Activated CD8-positive, alpha-beta T cell treated with anti-CD3 and anti-CD28 coated beads for 36 hours (primary cell): ENCODE results near the gene ACTL8. TPM values are rescaled to one million over a fixed set of nuclear protein-coding genes. Genes with fewer than 3 reads are reported as not detected.

Experiments
- ATAC-seq: fragments of 200-7000 bp; cut with Tn5 transposase; one replicate; pipeline ENCODE4 v1.10.0; 2021; ENCODE audit warnings: mild to moderate bottlenecking, moderate library complexity
- CTCF ChIA-PET: fragments of 350-600 bp; sonication (Branson Sonifier 250); formaldehyde crosslinking; loops from one replicate; lab custom pipeline; 2021; ENCODE audit warnings: antibody characterized with exemption; lab: Charles Lee
- POLR2A ChIA-PET: fragments of 350-600 bp; sonication (Branson Sonifier 250); formaldehyde crosslinking; loops from one replicate; lab custom pipeline; 2021; ENCODE audit warnings: antibody characterized with exemption; lab: Charles Lee
- DNase-seq: peaks from one replicate; pipeline ENCODE4 v3.0.0-alpha.2; 2020
- H3K27ac Mint-ChIP-seq: one replicate; pipeline ENCODE4 v1.8.0; 2021; ENCODE audit warnings: mild to moderate bottlenecking, mixed read lengths
- H3K27me3 Mint-ChIP-seq: one replicate; pipeline ENCODE4 v1.8.0; 2021; ENCODE audit warnings: mixed read lengths
- H3K36me3 Mint-ChIP-seq: one replicate; pipeline ENCODE4 v1.8.0; 2021; ENCODE audit warnings: low read depth, mixed read lengths
- H3K4me1 Mint-ChIP-seq: one replicate; pipeline ENCODE4 v1.8.0; 2021; ENCODE audit warnings: low read depth, mixed read lengths
- H3K4me3 Mint-ChIP-seq: one replicate; pipeline ENCODE4 v1.8.0; 2021; ENCODE audit warnings: mild to moderate bottlenecking, moderate library complexity, mixed read lengths
- H3K9me3 Mint-ChIP-seq: one replicate; pipeline ENCODE4 v1.8.0; 2021; ENCODE audit warnings: mixed read lengths
- CTCF ChIP-seq: fragments of 200-600 bp; IDR thresholded peaks from one replicate; pipeline ENCODE4 v1.8.0; 2022; ENCODE audit warnings: antibody characterized with exemption, mild to moderate bottlenecking
- intact Hi-C: fragments of 100-400 bp; cut with micrococcal nuclease; formaldehyde crosslinking; loops from one replicate; pipeline ENCODE4 v1.10.0; 2022
- total RNA-seq, 2 experiments: library from RNA; stranded (reverse); gene quantifications; one replicate each; pipeline ENCODE4 v1.2.3, GENCODE V29; 2021

ACTL8 gene
- total RNA-seq, 2 experiments from 2014 or later, result not detected

DNA sequence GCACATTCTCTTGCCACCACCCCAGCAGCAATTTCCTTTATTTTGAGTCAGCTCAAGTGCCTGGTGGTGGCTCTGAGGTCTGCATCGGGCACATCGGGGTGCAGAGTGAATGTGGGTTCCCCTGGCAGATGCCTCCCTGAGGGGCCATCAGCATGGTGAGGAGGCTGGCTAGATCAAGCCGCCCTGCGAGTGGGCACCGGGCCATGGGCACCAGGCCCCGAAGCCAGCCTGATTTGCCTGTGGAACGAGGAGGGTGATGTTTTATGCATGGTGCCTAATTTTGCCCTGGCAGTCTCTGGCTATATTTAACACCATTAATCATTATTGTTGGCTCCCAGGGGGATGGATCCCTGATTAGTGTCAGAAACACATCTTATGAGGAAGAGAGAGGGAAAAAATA lies 36.3 kb downstream of the ACTL8 start:
- DNase-seq, result no peak
- H3K9me3 Mint-ChIP-seq, result no peaks in the 10 kb centered on the region
- no peaks in the 10 kb centered on the region for H3K36me3 Mint-ChIP-seq
- no peak for TF ChIP-seq CTCF
- ChIA-PET POLR2A (no interaction called here), CTCF (no interaction called here)
- no peak overlapping the region for H3K4me3 Mint-ChIP-seq
- peaks cover 5% of the 10 kb centered on the region for H3K27me3 Mint-ChIP-seq
- intact Hi-C loops, result no loop called here
- no peak overlapping the region for H3K27ac Mint-ChIP-seq
- H3K4me1 Mint-ChIP-seq, result no peaks in the 10 kb centered on the region
- no peak for ATAC-seq

DNA sequence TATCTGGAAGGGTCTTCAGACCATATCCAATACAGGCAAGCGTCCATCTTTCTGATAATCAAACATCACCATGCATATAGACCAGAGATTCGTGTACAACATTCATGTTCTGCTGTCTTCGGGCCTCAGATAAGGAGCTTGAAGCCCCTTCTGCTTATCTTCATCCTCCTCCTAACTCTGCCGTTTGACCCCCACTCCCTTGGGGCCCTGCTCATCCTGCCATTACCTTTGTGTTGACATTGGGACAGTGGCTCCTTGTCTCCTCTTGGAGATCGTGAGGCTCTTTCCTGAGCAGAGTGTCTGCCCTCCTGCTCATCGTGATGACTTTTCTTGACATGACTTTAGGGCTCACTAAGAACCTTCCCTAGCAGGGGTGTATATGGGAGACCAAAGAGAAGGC lies 37.3 kb downstream of the ACTL8 start:
- DNase-seq, result no peak
- ATAC-seq, result no peak
- ChIA-PET CTCF (no interaction called here), POLR2A (no interaction called here)
- Mint-ChIP-seq H3K9me3 (no peaks in the 10 kb centered on the region), H3K27me3 (peaks cover 5% of the 10 kb centered on the region), H3K4me3 (no peak overlapping the region), H3K4me1 (no peaks in the 10 kb centered on the region), H3K36me3 (no peaks in the 10 kb centered on the region), H3K27ac (no peak overlapping the region)
- no peak for TF ChIP-seq CTCF
- intact Hi-C loops, result no loop called here

- no peak overlapping the region for H3K27ac Mint-ChIP-seq
Measured at GRCh38 chr1:17795081-17795809, 40.1 kb downstream of the ACTL8 start.

GRCh38 chr1:17795836-17796645 lies 40.9 kb downstream of the ACTL8 start:
- TF ChIP-seq CTCF, result no peak
- intact Hi-C loops, result no loop called here
- ATAC-seq, result no peak
- no peaks in the 10 kb centered on the region for H3K36me3 Mint-ChIP-seq
- ChIA-PET POLR2A (no interaction called here), CTCF (interaction anchor here (1.5 kb wide), 1 partner anchor 135 kb away, joined by 3 read pairs; no protein-coding TSS in a partner anchor)
- H3K27ac Mint-ChIP-seq, result no peak overlapping the region
- DNase-seq, result no peak
- no peaks in the 10 kb centered on the region for H3K4me1 Mint-ChIP-seq
- H3K4me3 Mint-ChIP-seq, result no peak overlapping the region
- H3K9me3 Mint-ChIP-seq, result no peaks in the 10 kb centered on the region
- H3K27me3 Mint-ChIP-seq, result peaks cover 13% of the 10 kb centered on the region

More at GRCh38 chr1:17795081-17795809, 40.1 kb downstream of the ACTL8 start:
- Mint-ChIP-seq H3K36me3 (no peaks in the 10 kb centered on the region), H3K4me3 (no peak overlapping the region), H3K9me3 (no peaks in the 10 kb centered on the region), H3K4me1 (no peaks in the 10 kb centered on the region), H3K27me3 (peaks cover 13% of the 10 kb centered on the region)
- CTCF ChIA-PET, result interaction anchor here (1.5 kb wide), 1 partner anchor 134 kb away, joined by 3 read pairs; no protein-coding TSS in a partner anchor
- no peak for TF ChIP-seq CTCF
- POLR2A ChIA-PET, result interaction anchor here (1.0 kb wide), 1 partner anchor 160 kb away, joined by 3 read pairs; no protein-coding TSS in a partner anchor
- ATAC-seq, result no peak
- intact Hi-C loops, result no loop called here
- DNase-seq, result no peak

- Mint-ChIP-seq H3K27ac (no peak overlapping the region), H3K4me1 (no peaks in the 10 kb centered on the region), H3K27me3 (peaks cover 13% of the 10 kb centered on the region), H3K9me3 (no peaks in the 10 kb centered on the region), H3K36me3 (no peaks in the 10 kb centered on the region), H3K4me3 (no peak overlapping the region)
- ChIA-PET CTCF (no interaction called here), POLR2A (no interaction called here)
- no peak for TF ChIP-seq CTCF
- ATAC-seq (no peak), DNase-seq (no peak)
- intact Hi-C loops, result no loop called here
Measured at GRCh38 chr1:17797478-17797877, 42.3 kb downstream of the ACTL8 start.
